HEK293 (cell line): ENCODE results near the gene SIRPB1.

Source experiments
- CTCF ChIA-PET: fragments of 350-600 bp; formaldehyde crosslinking; extraction: SDS; loops from one replicate; lab custom pipeline; 2021; ENCODE audit warnings: antibody characterized with exemption; lab: Yijun Ruan, JAX
- POLR2A ChIA-PET: fragments of 300-600 bp; formaldehyde crosslinking; extraction: SDS; loops from one replicate; lab custom pipeline; 2020; ENCODE audit warnings: antibody characterized with exemption, inconsistent platforms; lab: Yijun Ruan, JAX
- H3K27ac ChIP-seq: fragments of 200-500 bp; sonication (Bioruptor generic); 2 replicates; pipeline ENCODE4 v1.5.1; 2014; ENCODE audit warnings: low read depth, low read length, control low read depth, inconsistent platforms; ENCODE audit errors: extremely low read depth
- H3K36me3 ChIP-seq, 2 experiments: fragments of 200-500 bp in 1 of 2; sonication (Bioruptor generic) in 1 of 2; 1 replicate in 1 of 2; 2 replicates in 1 of 2; pipeline ENCODE4 v1.5.1; 2014 to 2017; ENCODE audit warnings: inconsistent platforms in 2 of 2, low read length in 2 of 2; ENCODE audit not compliant: control insufficient read depth in 2 of 2, insufficient read depth in 1 of 2
- H3K4me1 ChIP-seq: fragments of 200-500 bp; sonication (Bioruptor generic); 2 replicates; pipeline ENCODE4 v1.5.1; 2014; ENCODE audit warnings: mild to moderate bottlenecking, low read length, inconsistent platforms; ENCODE audit not compliant: control insufficient read depth, insufficient read depth
- H3K4me3 ChIP-seq: 2 replicates; pipeline ENCODE4 v1.5.1; 2011; ENCODE audit warnings: low read depth, mild to moderate bottlenecking, control low read depth, low read length, moderate library complexity
- H3K9me3 ChIP-seq: fragments of 200-500 bp; sonication (Bioruptor generic); 2 replicates; pipeline ENCODE4 v1.5.1; 2014; ENCODE audit warnings: low read depth, low read length, inconsistent platforms; ENCODE audit not compliant: control insufficient read depth, insufficient read depth
- EGR2 ChIP-seq: fragments of 450-650 bp; formaldehyde crosslinking; IDR thresholded peaks from 2 replicates; pipeline ENCODE4 v1.5.1; 2016; ENCODE audit warnings: low read depth, missing biosample characterization, missing genetic modification characterization
- KLF8 ChIP-seq: fragments of 450-650 bp; formaldehyde crosslinking; IDR thresholded peaks from 2 replicates; pipeline ENCODE4 v1.5.1; 2016; ENCODE audit warnings: missing biosample characterization, missing genetic modification characterization
- PATZ1 ChIP-seq: fragments of 450-650 bp; formaldehyde crosslinking; IDR thresholded peaks from 2 replicates; pipeline ENCODE4 v1.5.1; 2016; ENCODE audit warnings: missing biosample characterization, missing genetic modification characterization
- RBAK ChIP-seq: fragments of 450-650 bp; formaldehyde crosslinking; IDR thresholded peaks from 2 replicates; pipeline ENCODE4 v1.5.1; 2016; ENCODE audit warnings: missing biosample characterization, missing genetic modification characterization
- REPIN1 ChIP-seq: fragments of 450-650 bp; formaldehyde crosslinking; IDR thresholded peaks from 2 replicates; pipeline ENCODE4 v1.5.1; 2017; ENCODE audit warnings: missing biosample characterization, missing genetic modification characterization, low read depth
- SCRT2 ChIP-seq: fragments of 450-650 bp; formaldehyde crosslinking; IDR thresholded peaks from 2 replicates; pipeline ENCODE4 v1.5.1; 2016; ENCODE audit warnings: missing biosample characterization, missing genetic modification characterization
- SP3 ChIP-seq: fragments of 450-650 bp; formaldehyde crosslinking; IDR thresholded peaks from 2 replicates; pipeline ENCODE4 v1.5.1; 2016; ENCODE audit warnings: missing biosample characterization, missing genetic modification characterization
- TCF7L2 ChIP-seq: IDR thresholded peaks from 2 replicates; pipeline ENCODE4 v1.6.1; 2011; ENCODE audit warnings: low read depth, mild to moderate bottlenecking, inconsistent platforms, low read length, moderate library complexity, borderline replicate concordance
- ZBTB11 ChIP-seq: fragments of 450-650 bp; formaldehyde crosslinking; conservative IDR thresholded peaks from 2 replicates; pipeline ENCODE4 v1.5.1; 2016; ENCODE audit warnings: low read depth, missing biosample characterization, missing genetic modification characterization
- ZFP69B ChIP-seq: fragments of 450-650 bp; formaldehyde crosslinking; IDR thresholded peaks from 2 replicates; pipeline ENCODE4 v1.5.1; 2016; ENCODE audit warnings: missing biosample characterization, missing genetic modification characterization
- ZNF121 ChIP-seq: fragments of 450-650 bp; formaldehyde crosslinking; IDR thresholded peaks from 2 replicates; pipeline ENCODE4 v1.5.1; 2016; ENCODE audit warnings: missing biosample characterization, missing genetic modification characterization
- ZNF175 ChIP-seq: fragments of 450-650 bp; formaldehyde crosslinking; IDR thresholded peaks from 2 replicates; pipeline ENCODE4 v1.5.1; 2016; ENCODE audit warnings: missing biosample characterization, missing genetic modification characterization
- ZNF18 ChIP-seq: fragments of 450-650 bp; formaldehyde crosslinking; IDR thresholded peaks from 2 replicates; pipeline ENCODE4 v1.5.1; 2016; ENCODE audit warnings: missing biosample characterization, missing genetic modification characterization
- ZNF214 ChIP-seq: fragments of 450-650 bp; formaldehyde crosslinking; IDR thresholded peaks from 2 replicates; pipeline ENCODE4 v1.5.1; 2017; ENCODE audit warnings: missing biosample characterization, mild to moderate bottlenecking, missing genetic modification characterization, borderline replicate concordance
- ZNF239 ChIP-seq: fragments of 450-650 bp; formaldehyde crosslinking; IDR thresholded peaks from 2 replicates; pipeline ENCODE4 v1.5.1; 2016; ENCODE audit warnings: missing biosample characterization, missing genetic modification characterization
- ZNF24 ChIP-seq: fragments of 450-650 bp; formaldehyde crosslinking; IDR thresholded peaks from 2 replicates; pipeline ENCODE4 v1.5.1; 2016; ENCODE audit warnings: missing biosample characterization, missing genetic modification characterization
- ZNF292 ChIP-seq: fragments of 450-650 bp; formaldehyde crosslinking; IDR thresholded peaks from 2 replicates; pipeline ENCODE4 v1.5.1; 2016; ENCODE audit warnings: low read depth, missing biosample characterization, missing genetic modification characterization, borderline replicate concordance
- ZNF311 ChIP-seq: fragments of 450-650 bp; formaldehyde crosslinking; IDR thresholded peaks from 2 replicates; pipeline ENCODE4 v1.5.1; 2017; ENCODE audit warnings: missing biosample characterization, missing genetic modification characterization, borderline replicate concordance
- ZNF394 ChIP-seq: fragments of 450-650 bp; formaldehyde crosslinking; IDR thresholded peaks from 2 replicates; pipeline ENCODE4 v1.5.1; 2016; ENCODE audit warnings: missing biosample characterization, missing genetic modification characterization, mild to moderate bottlenecking, moderate library complexity, borderline replicate concordance
- ZNF433 ChIP-seq: fragments of 450-650 bp; formaldehyde crosslinking; IDR thresholded peaks from 2 replicates; pipeline ENCODE4 v1.5.1; 2016; ENCODE audit warnings: missing biosample characterization, missing genetic modification characterization, low read depth
- ZNF449 ChIP-seq: fragments of 450-650 bp; formaldehyde crosslinking; IDR thresholded peaks from 2 replicates; pipeline ENCODE4 v1.5.1; 2017; ENCODE audit warnings: missing biosample characterization, mild to moderate bottlenecking, missing genetic modification characterization, moderate library complexity
- ZNF473 ChIP-seq: fragments of 450-650 bp; formaldehyde crosslinking; IDR thresholded peaks from 2 replicates; pipeline ENCODE4 v1.5.1; 2017; ENCODE audit warnings: missing biosample characterization, missing genetic modification characterization
- ZNF561 ChIP-seq: fragments of 450-650 bp; IDR thresholded peaks from 2 replicates; pipeline ENCODE4 v1.5.1; 2018; ENCODE audit warnings: missing biosample characterization, missing genetic modification characterization, borderline replicate concordance
- ZNF571 ChIP-seq: fragments of 450-650 bp; formaldehyde crosslinking; IDR thresholded peaks from 2 replicates; pipeline ENCODE4 v1.5.0; 2017; ENCODE audit warnings: missing biosample characterization, missing genetic modification characterization
- ZNF660 ChIP-seq: fragments of 450-650 bp; IDR thresholded peaks from 2 replicates; pipeline ENCODE4 v1.5.1; 2018; ENCODE audit warnings: missing biosample characterization, mild to moderate bottlenecking, missing genetic modification characterization
- ZNF707 ChIP-seq: fragments of 450-650 bp; formaldehyde crosslinking; IDR thresholded peaks from 2 replicates; pipeline ENCODE4 v1.5.1; 2016; ENCODE audit warnings: missing biosample characterization, missing genetic modification characterization
- ZNF830 ChIP-seq: fragments of 450-650 bp; IDR thresholded peaks from 2 replicates; pipeline ENCODE4 v1.5.0; 2018; ENCODE audit warnings: missing biosample characterization, missing genetic modification characterization, low read depth, mild to moderate bottlenecking, moderate library complexity

The SIRPB1 gene

GRCh38 chr20:1635291-1635979 lies 15.6 kb upstream of the SIRPB1 start:
- Histone ChIP-seq H3K36me3 (no peaks in the 10 kb centered on the region), H3K4me3 (no peak overlapping the region), H3K27ac (no peak overlapping the region), H3K9me3 (no peaks in the 10 kb centered on the region), H3K4me1 (no peaks in the 10 kb centered on the region)
- POLR2A ChIA-PET = no interaction called here
- CTCF ChIA-PET = interaction anchor here (0.7 to 0.9 kb wide), 2 partner anchors 125 to 129 kb away, joined by 3 read pairs; no protein-coding TSS in a partner anchor
- TF ChIP-seq EGR2 (no peak), ZBTB11 (no peak), ZNF433 (no peak), ZNF571 (tag by site-specific recombination) (no peak), ZNF121 (tag by site-specific recombination) (no peak), ZNF24 (no peak), ZNF239 (tag by site-specific recombination) (no peak), ZNF707 (tag by site-specific recombination) (no peak), ZNF311 (tag by site-specific recombination) (no peak), ZNF394 (tag by site-specific recombination) (no peak), ZNF660 (tag by site-specific recombination) (no peak), PATZ1 (tag by site-specific recombination) (no peak), KLF8 (tag by site-specific recombination) (no peak), REPIN1 (tag by site-specific recombination) (no peak), RBAK (tag by site-specific recombination) (no peak), SP3 (tag by site-specific recombination) (no peak), TCF7L2 (no peak), ZNF175 (tag by site-specific recombination) (no peak)

GRCh38 chr20:1633535-1633934 lies 13.7 kb upstream of the SIRPB1 start:
- Histone ChIP-seq H3K9me3 (no peaks in the 10 kb centered on the region), H3K4me3 (no peak overlapping the region), H3K4me1 (no peaks in the 10 kb centered on the region), H3K27ac (no peak overlapping the region), H3K36me3 (no peaks in the 10 kb centered on the region)
- CTCF ChIA-PET = no interaction called here
- POLR2A ChIA-PET = no interaction called here
- TF ChIP-seq ZNF473 (tag by site-specific recombination) = no peak
- no peak for TF ChIP-seq ZNF292 (tag by site-specific recombination)
- no peak for TF ChIP-seq ZNF830
- TF ChIP-seq ZNF449 (tag by site-specific recombination) = no peak
- no peak for TF ChIP-seq SCRT2 (tag by site-specific recombination)
- no peak for TF ChIP-seq ZFP69B
- TF ChIP-seq ZNF561 (tag by site-specific recombination) = no peak
- TF ChIP-seq ZNF18 (tag by site-specific recombination) = no peak
- no peak for TF ChIP-seq ZNF214 (tag by site-specific recombination)
